ENCODE results near the gene MYLK4.

- TF ChIP-seq CTCF (IDR thresholded peaks at IDR 0.05) (no peak), POLR2A (IDR thresholded peaks at IDR 0.05) (no peak)
Measured at GRCh38 chr6:2615251-2615650, 135.5 kb downstream of the MYLK4 start.

Measured in esophagus squamous epithelium (tissue), 4 donors.